ENCODE results near the gene HK1. TPM values are rescaled to one million over a fixed set of nuclear protein-coding genes. Genes with fewer than 3 reads are reported as not detected.
"Not testable (repeated sequence)": the region's sequence is repeated elsewhere in the genome, so short reads cannot be mapped to it uniquely, and the experiment has no call there.

The HK1 gene
- total and polyA plus RNA-seq, 2 donors (not counting 1 experiment from before 2014, with no cell fraction given), result 24.7 to 40.8 TPM

DNA sequence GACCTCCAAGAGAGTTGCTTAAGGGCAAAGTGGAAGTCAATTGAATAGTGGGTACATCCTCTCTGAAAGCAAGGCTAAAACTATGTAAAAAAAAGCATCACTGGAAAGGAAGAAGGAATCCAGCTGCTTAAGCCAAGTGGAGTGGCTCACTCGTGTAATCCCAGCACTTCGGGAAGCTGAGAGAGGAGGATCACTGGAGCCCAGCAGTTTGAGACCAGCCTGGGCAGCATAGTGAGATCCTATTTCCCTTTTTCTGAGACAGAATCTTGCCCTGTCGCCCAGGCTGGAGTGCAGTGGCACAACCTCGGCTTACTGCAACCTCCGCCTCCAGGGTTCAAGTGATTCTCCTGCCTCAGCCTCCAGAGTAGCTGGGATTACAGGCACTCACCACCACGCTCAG is 6.1 kb downstream of the HK1 start:
- H4K20me1 ChIP-seq (ENCODE audit: control insufficient read depth, insufficient read depth, low read length, poor library complexity, severe bottlenecking); H3K27me3 ChIP-seq (replicated peaks in 1 of 4; ENCODE audit: control extremely low read depth in 1 of 4, control insufficient read depth in 3 of 4, insufficient read depth in 4 of 4, low read length in 3 of 4); H3K4me3 Mint-ChIP-seq; H3K4me3 ChIP-seq (ENCODE audit: control extremely low read depth in 1 of 5, extremely low read depth in 1 of 5, insufficient read depth in 1 of 5, low read depth in 2 of 5, low read length in 4 of 5); H3K9ac ChIP-seq (ENCODE audit: low read length); H3K4me2 ChIP-seq (replicated peaks; ENCODE audit: low read depth, low read length, poor library complexity, severe bottlenecking); H3K9me3 ChIP-seq (ENCODE audit: control extremely low read depth in 1 of 3, control insufficient read depth in 2 of 3, insufficient read depth in 1 of 3, low read length in 2 of 3); H3K9me3 Mint-ChIP-seq (ENCODE audit: insufficient read depth); CTCF ChIA-PET; H3K27ac Mint-ChIP-seq; intact Hi-C loops (cut with micrococcal nuclease); H3K27ac ChIP-seq (ENCODE audit: low read length in 2 of 2); DNase-seq; POLR2A ChIA-PET; H2AFZ ChIP-seq (ENCODE audit: insufficient read depth, low read depth, low read length, poor library complexity, severe bottlenecking); H3K36me3 ChIP-seq (replicated peaks in 1 of 2; ENCODE audit: control extremely low read depth in 1 of 2, control insufficient read depth in 1 of 2, extremely low read depth in 1 of 2, insufficient read depth in 2 of 2, low read length in 1 of 2); ATAC-seq (ENCODE audit: low read depth); H3K79me2 ChIP-seq (ENCODE audit: control insufficient read depth, insufficient read depth, low read length); H3K27me3 Mint-ChIP-seq: not testable (repeated sequence)
- peaks cover 6 to 10% of the 10 kb centered on the region in 2 donors for H3K4me1 ChIP-seq (ENCODE audit: control insufficient read depth in 2 of 2, insufficient read depth in 2 of 2, low read length in 2 of 2)
- peaks cover 11% of the 10 kb centered on the region for H3K4me1 Mint-ChIP-seq
- 96% methylated on average over 5 of the region's 6 CpGs for WGBS (ENCODE audit: insufficient coverage)

DNA sequence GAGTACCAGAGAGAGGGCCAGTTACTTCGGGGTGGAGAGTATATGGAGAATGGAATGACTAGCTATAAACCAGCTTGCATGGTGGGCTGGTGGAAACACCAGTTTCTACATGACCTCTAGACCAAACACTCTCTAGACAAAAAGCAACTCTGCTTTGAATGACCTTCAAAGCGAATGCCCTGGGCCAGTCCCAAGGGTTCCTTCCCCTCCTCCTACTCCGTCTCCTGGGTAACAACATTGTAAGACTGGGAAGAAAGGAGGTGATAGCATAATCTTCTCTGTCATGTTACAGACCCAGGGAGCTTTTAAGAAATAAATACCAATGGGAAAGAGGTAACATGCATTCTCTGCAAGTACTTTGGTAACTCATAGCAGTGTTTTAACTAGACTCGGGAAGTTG is 7.4 kb downstream of the HK1 start:
- H3K27me3 ChIP-seq (replicated peaks in 1 of 4; ENCODE audit: control extremely low read depth in 1 of 4, control insufficient read depth in 3 of 4, insufficient read depth in 4 of 4, low read length in 3 of 4), result no peaks in the 10 kb centered on the region
- DNase-seq (no peak), ATAC-seq (ENCODE audit: low read depth) (no peak)
- POLR2A ChIA-PET, result no interaction called here
- no peaks in the 10 kb centered on the region for H3K79me2 ChIP-seq (ENCODE audit: control insufficient read depth, insufficient read depth, low read length)
- WGBS (ENCODE audit: insufficient coverage), result no CpG with 5 or more reads among the region's 4 CpGs
- no peaks in the 10 kb centered on the region for H3K36me3 ChIP-seq (replicated peaks in 1 of 2; ENCODE audit: control extremely low read depth in 1 of 2, control insufficient read depth in 1 of 2, extremely low read depth in 1 of 2, insufficient read depth in 2 of 2, low read length in 1 of 2)
- H3K9me3 Mint-ChIP-seq (ENCODE audit: insufficient read depth), result no peaks in the 10 kb centered on the region
- no peak overlapping the region for H3K4me3 Mint-ChIP-seq
- no peak overlapping the region for H3K27ac ChIP-seq (ENCODE audit: low read length in 2 of 2)
- H3K4me2 ChIP-seq (replicated peaks; ENCODE audit: low read depth, low read length, poor library complexity, severe bottlenecking), result no peak overlapping the region
- no peak overlapping the region for H3K27ac Mint-ChIP-seq
- intact Hi-C loops (cut with micrococcal nuclease), result no loop called here
- H3K9me3 ChIP-seq (ENCODE audit: control extremely low read depth in 1 of 3, control insufficient read depth in 2 of 3, insufficient read depth in 1 of 3, low read length in 2 of 3), result no peaks in the 10 kb centered on the region
- H3K4me3 ChIP-seq (ENCODE audit: control extremely low read depth in 1 of 5, extremely low read depth in 1 of 5, insufficient read depth in 1 of 5, low read depth in 2 of 5, low read length in 4 of 5), result no peak overlapping the region
- TF ChIP-seq, protein P1, sequence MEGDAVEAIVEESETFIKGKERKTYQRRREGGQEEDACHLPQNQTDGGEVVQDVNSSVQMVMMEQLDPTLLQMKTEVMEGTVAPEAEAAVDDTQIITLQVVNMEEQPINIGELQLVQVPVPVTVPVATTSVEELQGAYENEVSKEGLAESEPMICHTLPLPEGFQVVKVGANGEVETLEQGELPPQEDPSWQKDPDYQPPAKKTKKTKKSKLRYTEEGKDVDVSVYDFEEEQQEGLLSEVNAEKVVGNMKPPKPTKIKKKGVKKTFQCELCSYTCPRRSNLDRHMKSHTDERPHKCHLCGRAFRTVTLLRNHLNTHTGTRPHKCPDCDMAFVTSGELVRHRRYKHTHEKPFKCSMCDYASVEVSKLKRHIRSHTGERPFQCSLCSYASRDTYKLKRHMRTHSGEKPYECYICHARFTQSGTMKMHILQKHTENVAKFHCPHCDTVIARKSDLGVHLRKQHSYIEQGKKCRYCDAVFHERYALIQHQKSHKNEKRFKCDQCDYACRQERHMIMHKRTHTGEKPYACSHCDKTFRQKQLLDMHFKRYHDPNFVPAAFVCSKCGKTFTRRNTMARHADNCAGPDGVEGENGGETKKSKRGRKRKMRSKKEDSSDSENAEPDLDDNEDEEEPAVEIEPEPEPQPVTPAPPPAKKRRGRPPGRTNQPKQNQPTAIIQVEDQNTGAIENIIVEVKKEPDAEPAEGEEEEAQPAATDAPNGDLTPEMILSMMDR (IDR thresholded peaks at IDR 0.05), result no peak
- TF ChIP-seq EZH2 (IDR thresholded peaks at IDR 0.05; ENCODE audit: borderline replicate concordance, insufficient read depth, low read depth, low read length, poor library complexity, severe bottlenecking), result no peak
- H3K9ac ChIP-seq (ENCODE audit: low read length), result no peak overlapping the region
- H2AFZ ChIP-seq (ENCODE audit: insufficient read depth, low read depth, low read length, poor library complexity, severe bottlenecking), result no peak overlapping the region
- H4K20me1 ChIP-seq (ENCODE audit: control insufficient read depth, insufficient read depth, low read length, poor library complexity, severe bottlenecking), result no peaks in the 10 kb centered on the region
- H3K4me1 ChIP-seq (ENCODE audit: control insufficient read depth in 2 of 2, insufficient read depth in 2 of 2, low read length in 2 of 2), result no peaks in the 10 kb centered on the region
- H3K27me3 Mint-ChIP-seq, result peaks cover 5% of the 10 kb centered on the region
- peaks cover 2% of the 10 kb centered on the region for H3K4me1 Mint-ChIP-seq
- CTCF ChIA-PET, result no interaction called here
